8988T (cell line): ENCODE measurements around the gene HMGCLL1.

Source experiments
- DNase-seq: peaks from one replicate; pipeline ENCODE4 v3.0.0; 2011

HMGCLL1 gene

GRCh38 chr6:55438203-55438602 is 140.8 kb downstream of the HMGCLL1 start:
- no peak for DNase-seq

DNA sequence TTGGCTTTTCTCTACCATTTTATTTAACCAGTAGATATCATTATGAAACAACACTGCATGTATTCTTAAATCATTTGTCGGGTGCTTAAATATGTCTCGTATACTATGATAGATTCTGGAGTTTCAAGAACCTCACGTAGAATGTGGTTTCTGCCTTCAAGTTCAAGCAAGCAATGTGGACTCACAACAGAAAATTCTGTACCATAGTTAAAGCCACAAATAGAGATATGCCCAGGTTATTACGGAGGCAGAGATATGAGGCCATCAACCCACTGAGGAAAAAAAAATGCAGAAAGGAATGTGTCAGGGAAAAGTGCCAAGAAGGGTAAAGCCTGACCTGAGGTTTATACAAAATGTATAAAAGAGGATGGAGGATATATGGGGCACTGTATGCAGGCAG is 141.9 kb downstream of the HMGCLL1 start:
- DNase-seq: no peak

DNA sequence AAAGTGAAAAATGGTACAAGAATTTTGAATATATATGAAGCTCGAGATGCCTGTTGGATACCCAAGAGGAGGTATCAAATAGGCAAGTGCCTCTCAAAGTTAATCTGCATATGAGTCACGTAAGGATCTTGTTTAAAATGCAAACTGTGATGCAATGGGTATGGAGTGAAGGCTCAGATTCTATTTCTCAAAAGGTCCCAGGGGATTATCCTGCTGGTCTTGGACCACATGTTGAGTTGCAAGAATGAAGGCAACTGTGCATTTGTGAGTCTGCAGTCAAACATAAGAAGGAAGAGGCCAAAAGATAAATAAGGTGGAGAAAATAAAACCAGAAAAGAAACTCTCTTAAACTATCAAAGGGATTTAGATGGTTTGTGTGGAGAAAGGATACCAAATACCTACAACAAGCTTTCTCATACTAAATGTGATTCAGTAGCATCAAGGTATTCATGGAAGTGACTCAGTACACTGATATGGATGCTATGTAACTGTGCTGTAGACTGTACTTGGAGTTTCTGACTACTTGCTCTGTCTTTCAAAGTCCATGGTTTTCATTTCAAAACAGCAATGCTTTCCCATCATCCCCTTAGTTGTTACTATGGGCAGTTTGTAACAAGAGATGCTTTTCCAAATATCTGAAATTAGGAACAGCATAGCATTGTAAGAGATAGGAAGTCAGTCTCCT is 145.4 kb downstream of the HMGCLL1 start:
- no peak for DNase-seq

- no peak for DNase-seq
Measured at GRCh38 chr6:55423933-55424332, 155.1 kb downstream of the HMGCLL1 start.

DNA sequence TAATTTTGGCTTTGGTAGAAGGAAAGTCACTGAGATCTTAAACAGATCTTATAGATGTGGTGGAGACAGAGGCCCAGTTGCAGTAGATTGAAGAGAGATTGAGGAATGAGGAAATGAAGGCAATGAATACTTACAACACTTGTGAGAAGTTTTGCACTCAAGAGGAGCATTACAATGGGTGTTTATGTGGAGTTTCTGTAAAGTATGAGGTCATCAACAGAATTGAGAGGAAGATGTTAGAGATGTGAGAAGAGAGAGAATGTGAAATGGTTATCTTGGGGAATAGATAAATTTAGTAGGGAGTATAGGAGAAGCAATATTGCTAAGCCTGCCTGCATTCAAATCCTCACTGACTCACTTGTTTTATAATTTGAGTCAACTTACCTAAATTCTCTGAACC is 168.3 kb downstream of the HMGCLL1 start:
- no peak for DNase-seq

DNA sequence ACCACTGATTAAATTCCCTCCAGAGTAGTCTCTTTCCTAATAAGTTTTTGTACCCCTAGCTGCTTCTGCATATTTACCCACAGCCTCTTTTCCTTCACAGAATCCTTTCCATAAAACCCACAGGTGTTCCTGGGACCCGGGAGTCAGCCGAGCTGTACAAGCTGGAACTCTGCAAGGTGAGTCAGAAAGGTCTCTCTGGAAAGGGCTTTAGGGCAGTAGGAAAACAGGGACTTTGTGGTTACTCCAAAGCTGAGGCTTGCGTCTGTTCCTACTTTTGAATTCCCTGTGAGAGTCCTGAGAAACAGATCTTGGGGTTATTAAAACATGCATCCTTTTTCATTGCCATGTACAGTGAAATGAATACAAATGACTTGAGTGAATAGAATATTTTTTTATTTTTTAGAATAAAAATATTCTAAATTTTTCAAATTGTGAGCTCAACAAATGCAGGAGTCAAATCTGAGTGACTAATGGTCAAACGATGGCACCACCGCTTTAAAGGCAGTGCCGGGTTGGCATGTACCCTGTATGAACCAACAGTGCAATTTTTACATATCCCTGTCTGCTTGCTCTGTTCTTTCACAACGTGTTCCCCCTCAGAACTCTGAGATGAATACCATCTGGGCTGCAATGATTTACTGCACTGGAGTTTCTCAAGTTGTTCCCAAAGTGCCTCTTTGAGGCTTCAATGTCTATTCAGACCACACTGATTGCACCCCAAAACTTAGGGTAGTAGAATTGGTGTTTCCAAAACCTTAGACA is 173.3 kb downstream of the HMGCLL1 start:
- DNase-seq: no peak

GRCh38 chr6:55399351-55399750 is 179.6 kb downstream of the HMGCLL1 start:
- no peak for DNase-seq

DNA sequence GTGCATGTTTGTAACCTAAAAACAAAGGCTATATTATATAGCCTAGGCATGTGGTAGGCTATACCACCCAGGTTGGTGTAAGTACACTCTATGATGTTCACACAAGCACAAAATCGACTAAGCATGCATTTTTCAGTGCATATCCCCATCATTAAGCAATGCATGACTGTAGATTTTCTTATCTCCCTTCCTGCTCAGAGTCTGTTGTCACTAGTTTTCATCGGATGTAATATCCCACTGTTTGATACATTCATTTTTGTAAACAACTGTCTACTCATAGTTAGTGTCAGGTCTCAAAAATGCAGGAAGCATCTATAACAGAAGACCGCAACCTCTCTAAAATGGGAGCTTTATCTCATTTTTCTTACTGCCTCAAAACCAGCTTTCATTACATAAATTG is 181.0 kb downstream of the HMGCLL1 start:
- no peak for DNase-seq

- no peak for DNase-seq
Measured at GRCh38 chr6:55395871-55396270, 183.1 kb downstream of the HMGCLL1 start.

- DNase-seq: no peak
Measured at GRCh38 chr6:55388211-55388610, 190.8 kb downstream of the HMGCLL1 start.
